ENCODE measurements around the gene CEACAM21. TPM values are rescaled to one million over a fixed set of nuclear protein-coding genes. Genes with fewer than 3 reads are reported as not detected.

The CEACAM21 gene
- total RNA-seq, 1 donor from 2014 or later = not detected

DNA sequence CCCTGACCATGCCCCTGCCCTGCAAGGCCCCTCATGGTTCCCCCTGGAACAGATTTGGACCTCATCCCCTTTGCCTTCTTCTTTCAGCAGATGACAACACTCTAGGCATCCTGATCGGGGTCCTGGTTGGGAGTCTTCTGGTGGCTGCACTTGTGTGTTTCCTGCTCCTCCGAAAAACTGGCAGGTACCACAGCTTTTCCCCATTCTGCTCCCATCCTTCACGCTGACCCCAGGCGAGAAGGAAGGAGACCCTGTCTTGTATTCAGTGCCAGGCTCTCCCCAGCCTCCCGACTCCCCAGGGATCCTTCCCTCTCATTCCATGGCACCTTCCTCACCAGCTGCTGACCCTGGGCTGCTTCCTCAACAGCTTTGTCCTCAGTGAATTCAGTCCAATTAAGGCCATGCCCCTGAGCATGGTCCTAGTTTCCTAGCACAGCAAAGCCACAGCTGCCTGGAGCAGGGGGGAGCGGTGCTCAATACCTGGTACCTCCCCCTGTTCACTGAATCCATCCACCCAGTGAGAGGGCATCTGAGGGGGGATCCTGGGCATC is 8.4 kb downstream of the CEACAM21 start:
- DNase-seq (ENCODE audit: low read depth) = no peak

DNA sequence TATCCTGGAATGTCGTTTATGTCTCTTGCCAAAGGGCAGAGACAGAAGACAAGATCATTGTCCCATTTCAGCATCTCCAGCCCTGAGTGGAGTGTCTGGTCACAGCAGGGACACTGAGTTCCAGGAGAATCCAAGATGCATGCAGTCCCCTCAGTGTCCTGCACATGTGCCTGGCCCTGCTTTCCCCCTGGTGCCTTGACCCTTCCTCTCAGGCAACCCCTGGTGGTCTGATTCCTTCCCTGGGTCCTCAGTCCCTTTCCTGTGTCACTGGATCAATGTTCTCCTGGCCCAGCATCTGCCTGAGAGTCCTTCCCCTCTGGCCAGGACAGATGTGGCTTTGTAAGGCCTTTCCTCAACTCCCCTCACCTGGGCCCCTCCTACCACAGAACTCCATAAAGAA is 9.0 kb downstream of the CEACAM21 start:
- DNase-seq (ENCODE audit: low read depth) = no peak

DNA sequence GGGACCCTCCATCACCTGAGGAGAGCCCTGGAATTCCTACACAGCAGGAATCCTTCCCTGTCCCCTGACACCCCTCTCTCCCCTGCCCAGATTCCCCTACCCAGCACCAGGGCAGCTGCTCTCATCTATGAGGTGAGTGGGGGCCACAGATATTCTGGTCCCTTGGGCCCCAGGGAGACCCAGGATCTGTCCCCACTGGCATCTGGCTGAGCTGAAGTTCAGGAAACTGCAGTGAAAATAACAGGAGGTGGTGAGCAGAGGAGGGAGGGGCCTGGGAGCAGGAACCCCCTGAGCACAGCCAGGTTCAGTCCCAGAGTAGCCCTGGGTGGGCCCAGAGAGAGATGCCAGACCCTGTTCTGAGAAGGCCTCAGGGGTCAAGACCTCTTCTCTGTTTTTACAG is 10.1 kb downstream of the CEACAM21 start:
- no peak for DNase-seq (ENCODE audit: low read depth)

DNA sequence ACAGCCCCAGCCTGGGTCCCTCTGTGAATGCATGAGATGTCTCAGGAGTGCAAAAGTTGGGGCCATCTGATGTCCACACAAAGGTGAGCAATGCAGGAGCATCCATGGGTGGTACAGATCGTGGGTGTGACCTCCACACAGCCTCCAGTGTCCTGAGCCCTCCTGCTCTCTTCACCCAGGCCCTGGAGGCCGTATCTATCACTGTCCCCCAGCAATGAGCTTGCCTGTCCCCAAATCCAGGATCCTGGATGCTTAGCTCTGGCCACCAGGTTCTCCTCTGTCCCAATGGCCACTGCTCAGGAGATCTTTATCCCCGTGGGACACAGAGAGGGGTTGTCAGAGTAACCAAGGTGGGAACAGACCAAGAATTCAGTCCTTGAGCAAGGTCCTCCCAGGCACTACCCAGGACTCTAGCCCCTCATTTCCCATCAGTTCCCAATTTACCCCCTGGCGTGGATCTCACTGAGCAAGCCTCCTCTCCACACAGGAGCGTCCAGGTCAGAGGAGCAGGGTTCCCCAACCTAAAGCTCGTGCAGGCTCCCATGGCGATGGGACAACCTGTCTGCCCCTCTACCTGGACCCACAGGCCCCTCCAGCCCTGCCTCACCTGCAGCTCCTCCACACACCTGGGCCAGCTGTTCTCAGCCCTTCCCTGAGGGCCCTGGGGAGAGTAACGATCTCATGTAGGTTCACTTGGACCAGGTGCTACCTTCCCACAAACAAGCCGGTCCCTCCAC is 11.3 kb downstream of the CEACAM21 start:
- no peak for DNase-seq (ENCODE audit: low read depth)

DNA sequence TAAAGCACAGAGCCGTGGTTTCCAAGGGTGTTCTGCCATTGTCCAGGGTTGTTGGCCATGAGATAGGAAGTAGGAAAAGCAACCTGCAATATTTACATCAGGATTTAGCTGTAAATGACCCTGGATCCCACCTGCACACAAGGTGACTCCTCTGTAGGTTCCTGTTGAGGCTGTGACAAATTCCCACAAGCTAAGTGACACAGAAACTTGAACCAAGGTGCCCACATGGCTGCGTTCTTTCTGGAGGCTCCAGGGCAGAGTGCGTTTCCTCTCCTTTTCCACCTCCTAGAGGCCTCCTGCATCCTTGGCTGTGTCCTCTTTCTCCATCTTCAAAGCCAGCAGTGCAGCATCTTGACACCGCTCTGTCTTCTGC is 11.9 kb downstream of the CEACAM21 start:
- no peak for DNase-seq (ENCODE audit: low read depth)

DNA sequence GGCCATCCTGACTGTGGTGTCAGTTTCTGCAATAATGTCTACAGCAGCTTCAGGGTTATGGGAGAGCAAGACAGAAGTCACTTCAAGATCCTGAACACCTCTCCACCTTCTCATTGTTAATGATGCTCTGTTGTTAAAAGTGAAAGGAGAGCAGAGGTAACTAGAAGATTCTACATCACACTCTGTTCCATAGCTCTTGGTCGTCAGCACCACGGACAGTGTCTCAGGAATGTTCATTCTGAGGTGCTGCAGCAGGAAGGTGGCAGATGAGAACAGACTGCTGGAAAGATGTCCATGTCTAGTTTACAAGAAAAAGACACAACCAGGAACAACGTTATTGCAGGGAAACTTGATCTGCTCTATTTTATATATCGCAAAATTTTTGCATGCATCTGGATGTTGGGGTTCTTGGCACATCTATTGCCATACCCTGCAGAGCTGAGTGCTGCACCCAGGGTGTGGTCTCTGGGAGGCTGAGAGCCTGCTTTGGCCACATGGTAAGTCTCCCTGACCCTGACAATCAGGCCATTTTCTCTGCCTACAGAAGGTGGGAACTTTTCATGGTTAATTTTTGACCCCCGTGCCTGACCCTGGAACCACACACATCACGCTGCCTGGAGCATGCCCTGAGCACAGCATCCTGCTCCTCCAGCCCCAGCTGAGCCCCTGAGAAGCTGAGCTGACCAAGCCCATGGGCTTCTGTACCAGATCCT is 12.7 kb downstream of the CEACAM21 start:
- peak; percentile 53 for DNase-seq (ENCODE audit: low read depth)

DNA sequence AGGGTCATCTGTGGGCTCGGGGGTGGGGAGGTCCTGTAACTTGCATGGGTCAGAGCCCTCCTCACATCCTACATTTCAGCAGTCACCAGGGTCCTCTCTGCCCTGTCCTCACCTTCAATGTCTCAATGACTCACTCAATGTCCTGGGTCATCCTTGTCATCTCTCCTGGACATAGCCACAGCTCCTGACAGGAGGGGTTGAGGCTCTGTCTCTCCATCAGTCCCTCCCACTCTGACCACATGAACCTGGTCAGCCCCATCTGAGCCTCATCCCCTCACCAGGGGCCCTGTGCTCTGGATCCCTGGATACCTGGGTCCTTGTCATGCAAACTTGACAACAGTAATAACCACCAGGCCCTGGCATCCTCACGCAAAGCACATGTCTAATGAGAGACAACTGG is 13.4 kb downstream of the CEACAM21 start:
- no peak for DNase-seq (ENCODE audit: low read depth)

DNA sequence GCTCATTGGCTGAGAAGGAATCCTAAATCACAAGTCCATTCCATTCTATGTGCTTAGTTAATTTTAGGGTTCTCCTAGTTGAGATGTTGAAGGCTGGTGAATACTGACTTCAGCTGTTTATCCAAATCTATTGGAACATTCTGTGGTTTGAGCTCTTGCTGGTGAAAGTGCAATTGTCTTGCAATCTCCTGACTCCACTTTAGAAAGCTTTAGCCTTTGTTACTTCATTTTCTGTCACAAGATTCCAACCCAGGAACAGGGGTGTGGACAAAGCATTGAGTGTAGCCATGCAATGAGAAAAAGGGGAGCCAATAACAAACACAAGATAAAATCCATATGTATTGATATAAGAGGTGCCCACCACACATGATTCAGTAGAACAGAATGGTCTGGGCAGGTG is 15.0 kb downstream of the CEACAM21 start:
- no peak for DNase-seq (ENCODE audit: low read depth)

- no peak for DNase-seq (ENCODE audit: low read depth)
These were observed 16.1 kb downstream of the CEACAM21 start for GRCh38 chr19:41591951-41592562.

DNA sequence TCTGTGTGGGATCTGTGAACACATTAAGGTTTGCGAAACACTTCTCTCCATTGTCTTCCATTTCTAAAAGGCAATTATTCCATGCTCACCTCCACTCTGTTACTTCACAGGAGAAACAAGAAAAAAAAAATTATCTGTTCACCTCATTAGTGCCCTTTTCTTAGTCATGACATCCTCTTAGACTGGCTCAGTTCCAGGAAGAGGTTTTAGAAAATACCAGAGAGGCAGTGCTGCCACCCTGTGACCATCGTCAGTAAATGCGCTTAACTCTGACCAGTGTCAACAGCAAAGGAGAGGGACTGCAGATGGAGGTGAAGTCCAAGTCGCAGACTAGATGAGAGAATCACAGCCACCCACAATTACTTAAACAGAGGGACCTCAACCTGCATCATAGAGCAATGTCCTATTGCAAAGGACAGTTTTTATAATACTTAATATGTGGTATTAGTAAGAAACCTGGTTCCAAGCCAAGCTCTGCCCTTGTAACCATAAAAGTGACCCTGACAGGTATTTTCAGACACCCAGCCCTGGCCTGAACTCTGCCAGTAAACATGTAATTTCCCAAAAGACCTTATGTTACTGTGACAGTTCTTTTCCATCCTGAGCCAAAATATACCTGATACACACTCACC is 19.4 kb downstream of the CEACAM21 start:
- peak; percentile 62 for DNase-seq (ENCODE audit: low read depth)

- DNase-seq (ENCODE audit: low read depth) = no peak
These were observed 19.9 kb downstream of the CEACAM21 start for GRCh38 chr19:41595890-41596280.

- peak; percentile 50 for DNase-seq (ENCODE audit: low read depth)
These were observed 21.7 kb downstream of the CEACAM21 start for GRCh38 chr19:41597600-41598041.

DNA sequence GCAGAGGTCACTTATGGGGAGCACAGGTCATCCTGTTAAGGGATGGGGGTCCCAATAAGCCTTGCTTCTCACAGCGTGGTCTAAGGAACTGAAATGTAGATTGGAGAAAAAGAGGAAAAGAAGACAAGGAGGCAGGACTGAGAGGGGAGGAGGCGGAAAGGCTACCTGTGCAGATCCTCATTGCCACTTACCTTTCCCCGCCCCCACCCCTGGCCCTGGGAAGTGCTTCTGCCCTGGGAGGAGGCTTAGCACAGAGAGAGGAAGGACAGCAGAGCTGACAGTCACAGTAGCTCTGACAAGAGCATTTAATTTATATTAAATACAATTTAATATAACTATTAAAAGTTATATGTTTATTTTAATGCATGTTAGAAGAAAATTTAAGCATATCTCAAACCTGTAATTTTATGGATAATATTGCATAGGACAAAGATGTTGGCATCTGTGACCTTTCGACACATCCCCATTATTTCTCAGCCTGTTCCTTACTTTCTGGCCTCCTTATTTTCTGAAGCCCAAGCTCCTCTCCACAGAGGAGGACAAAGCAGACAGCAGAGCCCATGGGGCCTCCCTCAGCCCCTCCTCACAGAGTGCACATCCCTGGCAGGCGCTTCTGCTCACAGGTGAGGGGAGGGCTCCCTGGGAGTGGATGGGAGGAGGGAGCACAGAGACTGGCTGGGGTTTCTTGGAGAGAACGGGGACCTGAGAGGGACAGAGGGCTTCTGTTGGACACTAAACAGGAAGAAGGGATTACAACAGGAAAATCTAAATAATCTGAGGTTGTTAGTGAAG is 23.4 kb downstream of the CEACAM21 start:
- DNase-seq (ENCODE audit: low read depth) = no peak

DNA sequence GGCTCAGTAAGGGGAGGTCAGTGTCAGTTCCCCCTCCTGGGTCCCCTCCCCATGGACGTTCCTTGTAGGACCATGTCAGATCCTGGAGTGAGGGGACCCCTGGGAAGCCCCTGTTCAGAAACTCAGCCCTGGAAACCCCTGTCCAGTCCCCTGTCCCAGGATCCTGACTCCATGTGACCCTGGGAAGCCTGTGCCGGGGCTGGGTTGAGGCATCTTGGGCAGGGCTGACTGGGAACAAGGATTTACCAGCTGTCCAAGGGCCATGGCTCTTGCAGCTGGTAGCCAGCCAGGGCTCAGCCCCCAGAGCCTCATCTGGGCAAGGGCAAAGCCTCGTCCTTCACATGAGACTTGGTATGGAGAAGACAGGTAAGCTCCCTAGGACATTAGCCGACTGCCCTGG is 25.8 kb downstream of the CEACAM21 start:
- no peak for DNase-seq (ENCODE audit: low read depth)

GRCh38 chr19:41604831-41605230 is 28.9 kb downstream of the CEACAM21 start:
- no peak for DNase-seq (ENCODE audit: low read depth)

GRCh38 chr19:41606215-41606837 is 30.4 kb downstream of the CEACAM21 start:
- no peak for DNase-seq (ENCODE audit: low read depth)

DNA sequence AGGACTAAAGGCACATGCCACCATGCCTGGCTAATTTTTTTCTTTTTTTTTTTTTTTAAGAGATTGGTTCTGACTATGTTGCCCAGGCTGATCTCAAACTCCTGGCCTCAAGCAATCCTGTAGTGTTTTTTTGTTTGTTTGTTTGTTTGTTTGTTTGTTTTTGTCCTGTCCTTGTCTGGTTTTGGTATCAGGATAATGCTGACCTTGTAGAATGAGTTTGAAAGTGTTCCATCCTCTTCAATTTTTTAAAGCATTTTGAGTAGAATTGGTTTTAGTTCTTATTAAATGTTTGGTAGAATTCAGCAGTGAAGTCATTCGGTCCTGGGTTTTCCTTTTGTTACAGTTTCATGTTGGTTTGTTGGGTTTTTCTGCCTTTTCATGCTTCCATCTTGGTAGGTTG is 31.7 kb downstream of the CEACAM21 start:
- DNase-seq (ENCODE audit: low read depth) = no peak

GRCh38 chr19:41610789-41611188 is 34.8 kb downstream of the CEACAM21 start:
- DNase-seq (ENCODE audit: low read depth) = no peak

GRCh38 chr19:41612483-41612882 is 36.5 kb downstream of the CEACAM21 start:
- no peak for DNase-seq (ENCODE audit: low read depth)

GRCh38 chr19:41615207-41615606 is 39.2 kb downstream of the CEACAM21 start:
- no peak for DNase-seq (ENCODE audit: low read depth)

All from myocyte (in vitro differentiated cells).